ENCODE data around the gene CROCC2.

CROCC2 gene

DNA sequence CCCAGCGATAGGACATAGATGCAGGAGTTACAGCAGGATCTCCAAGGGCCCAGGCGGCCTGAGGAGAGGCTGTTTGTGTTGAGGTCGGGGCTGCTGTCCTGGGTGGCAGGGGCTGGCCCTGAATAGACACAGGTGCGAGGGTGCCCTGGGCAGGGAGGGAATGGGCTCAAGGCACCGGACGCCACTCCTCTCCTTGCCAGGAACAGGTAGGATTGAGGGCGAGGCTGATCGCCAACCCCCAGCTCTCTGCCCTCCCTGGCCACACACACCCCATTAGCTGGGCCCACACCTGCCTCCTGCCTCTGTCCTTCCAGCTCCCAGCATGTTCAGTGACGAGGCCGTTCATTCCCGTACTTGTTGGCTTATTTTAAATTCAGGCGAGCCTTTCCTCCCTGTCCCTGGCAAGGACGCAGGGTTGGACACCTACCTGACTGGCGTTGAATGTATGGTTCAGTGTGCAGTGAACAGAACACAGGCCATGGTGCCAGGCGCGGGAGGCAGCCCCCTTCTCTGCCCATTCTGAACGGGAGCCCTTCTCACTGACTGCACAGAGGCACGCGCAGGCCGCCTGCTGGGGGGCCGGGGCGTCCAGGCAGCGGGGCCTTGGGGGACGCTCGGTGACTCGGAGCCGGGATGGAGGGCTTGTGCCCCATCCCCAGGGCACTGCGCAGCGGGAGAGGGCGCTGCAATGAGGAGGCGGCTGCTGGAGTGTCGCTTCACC lies 51.0 kb downstream of the CROCC2 start:
- no peak for DNase-seq (ENCODE audit: low read depth)

DNA sequence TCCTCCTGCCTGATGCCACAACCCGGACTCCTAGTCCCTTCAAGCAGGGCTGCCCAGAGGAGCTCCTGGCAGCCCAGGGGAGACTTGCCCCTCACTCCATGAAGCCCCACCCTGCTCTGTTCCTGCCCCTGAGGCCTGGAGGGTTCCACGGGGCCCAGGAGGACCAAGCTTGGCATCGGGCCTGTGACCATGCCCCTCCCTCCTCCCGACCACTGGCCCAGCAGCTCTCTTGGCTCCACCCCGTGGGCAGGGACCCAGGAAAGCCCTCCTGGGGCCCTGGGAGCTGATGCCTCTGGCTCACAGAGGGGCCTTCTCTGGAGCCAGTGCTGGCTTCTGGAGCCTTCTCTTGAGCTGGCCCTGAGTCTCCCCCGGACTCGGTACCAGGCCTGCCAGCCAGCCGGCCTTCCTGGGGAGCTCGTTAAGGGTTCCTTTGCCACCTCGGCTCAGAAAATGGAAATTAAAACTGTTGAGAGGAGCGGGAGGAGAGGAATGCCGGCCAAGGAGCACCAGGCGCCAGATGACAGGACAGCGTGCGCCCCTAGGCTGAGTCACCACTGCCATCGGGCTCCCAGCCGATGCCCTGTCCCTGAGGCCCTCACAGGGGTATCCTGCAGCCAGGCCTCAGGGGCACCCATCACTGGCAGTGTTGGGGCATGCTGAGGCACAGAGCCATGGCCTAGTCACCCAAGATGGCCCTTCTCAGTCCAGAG lies 51.7 kb downstream of the CROCC2 start:
- no peak for DNase-seq (ENCODE audit: low read depth)

DNA sequence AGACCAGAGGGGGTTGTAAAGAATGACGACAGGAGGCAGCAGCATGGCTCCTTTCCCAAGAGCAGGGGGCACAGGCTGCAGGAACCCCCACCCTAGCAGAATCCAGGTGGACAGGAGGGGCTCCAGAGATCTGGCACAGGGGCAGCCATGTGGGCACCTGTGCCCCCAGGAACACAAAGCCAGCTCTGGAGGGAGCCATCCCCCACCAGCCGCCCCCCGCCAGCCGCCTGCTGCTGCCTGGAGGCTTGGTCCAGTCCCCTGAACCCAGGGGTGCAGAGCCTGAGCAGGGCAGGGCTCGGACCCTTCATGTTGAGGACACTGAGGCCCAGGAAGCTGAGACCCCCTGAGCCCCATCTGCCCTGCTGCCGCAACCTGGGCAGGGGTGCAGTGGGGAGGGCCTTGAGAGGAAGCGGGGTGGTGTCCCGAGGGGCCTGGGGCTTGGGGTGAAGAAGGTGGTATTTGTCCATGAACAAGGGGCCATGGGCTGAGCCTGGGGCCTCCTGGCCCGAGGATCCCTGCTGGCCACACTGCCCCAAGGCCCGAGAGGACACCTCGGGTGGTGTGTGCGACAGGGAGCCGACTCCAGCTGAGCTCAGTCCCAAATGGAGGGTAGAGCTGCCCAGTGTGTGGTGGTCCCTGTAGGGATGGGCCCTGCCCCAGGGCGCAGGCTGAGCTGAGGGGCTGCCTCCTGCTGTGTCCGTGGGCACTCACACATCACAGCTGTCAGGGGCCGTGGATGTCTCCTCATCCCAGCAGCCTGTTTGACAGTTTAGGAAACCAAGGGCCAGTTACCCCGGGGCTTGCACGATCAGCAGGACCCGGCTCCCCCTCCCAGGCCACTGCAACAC lies 52.5 kb downstream of the CROCC2 start:
- no peak for DNase-seq (ENCODE audit: low read depth)

DNA sequence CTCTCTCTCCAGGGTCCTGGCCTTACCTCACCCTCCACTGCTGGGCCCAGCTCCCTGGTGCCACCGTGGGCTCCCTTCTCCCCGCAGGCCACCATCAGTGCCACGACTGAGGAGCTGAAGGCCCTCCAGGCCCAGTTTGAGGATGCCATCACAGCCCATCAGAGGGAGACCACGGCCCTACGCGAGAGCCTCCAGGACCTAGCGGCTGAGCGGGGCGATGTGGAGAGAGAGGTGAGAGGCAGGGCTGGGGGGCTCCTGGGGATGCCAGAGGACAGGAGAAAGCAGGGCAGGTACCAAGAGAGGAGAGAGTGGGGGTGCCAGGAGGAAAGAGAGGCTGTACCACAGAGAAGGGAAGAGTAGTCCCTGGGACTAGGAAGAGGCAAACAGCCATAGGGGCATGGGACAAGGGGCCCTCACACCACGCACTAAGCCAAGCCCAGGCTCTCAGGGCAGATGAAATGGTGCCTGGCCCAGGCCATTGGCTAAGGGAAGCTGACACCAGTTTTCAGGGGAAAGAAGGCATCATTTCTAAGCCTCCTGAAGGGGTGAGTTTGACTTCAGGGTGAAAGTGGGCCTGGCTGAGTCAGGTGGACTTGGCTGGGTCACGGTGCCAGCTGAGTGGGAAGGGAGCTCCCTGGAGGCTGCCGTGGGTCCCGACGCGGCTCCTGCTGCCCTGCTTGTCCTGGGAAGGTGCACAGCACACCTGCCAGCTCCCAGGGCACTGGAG lies 53.2 kb downstream of the CROCC2 start:
- DNase-seq (ENCODE audit: low read depth): no peak

DNA sequence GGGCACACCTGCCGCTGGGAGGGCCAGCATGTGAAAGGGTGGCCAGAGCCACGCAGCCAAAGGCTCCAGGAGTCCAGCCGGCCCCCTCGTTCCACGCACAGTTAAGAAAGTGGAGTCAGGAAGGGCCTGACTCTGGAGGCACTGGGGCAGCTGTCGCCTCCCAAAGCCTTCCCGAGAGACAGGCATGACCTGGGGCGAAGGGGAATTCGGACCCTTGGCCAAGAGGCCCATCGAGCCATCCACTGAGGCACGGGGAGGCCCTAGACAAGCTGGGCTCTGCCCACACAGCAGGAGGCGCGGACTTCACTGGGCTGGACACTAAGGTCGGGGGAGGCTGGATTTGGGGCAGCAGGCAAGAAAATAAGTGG lies 53.8 kb downstream of the CROCC2 start:
- DNase-seq (ENCODE audit: low read depth): no peak

DNA sequence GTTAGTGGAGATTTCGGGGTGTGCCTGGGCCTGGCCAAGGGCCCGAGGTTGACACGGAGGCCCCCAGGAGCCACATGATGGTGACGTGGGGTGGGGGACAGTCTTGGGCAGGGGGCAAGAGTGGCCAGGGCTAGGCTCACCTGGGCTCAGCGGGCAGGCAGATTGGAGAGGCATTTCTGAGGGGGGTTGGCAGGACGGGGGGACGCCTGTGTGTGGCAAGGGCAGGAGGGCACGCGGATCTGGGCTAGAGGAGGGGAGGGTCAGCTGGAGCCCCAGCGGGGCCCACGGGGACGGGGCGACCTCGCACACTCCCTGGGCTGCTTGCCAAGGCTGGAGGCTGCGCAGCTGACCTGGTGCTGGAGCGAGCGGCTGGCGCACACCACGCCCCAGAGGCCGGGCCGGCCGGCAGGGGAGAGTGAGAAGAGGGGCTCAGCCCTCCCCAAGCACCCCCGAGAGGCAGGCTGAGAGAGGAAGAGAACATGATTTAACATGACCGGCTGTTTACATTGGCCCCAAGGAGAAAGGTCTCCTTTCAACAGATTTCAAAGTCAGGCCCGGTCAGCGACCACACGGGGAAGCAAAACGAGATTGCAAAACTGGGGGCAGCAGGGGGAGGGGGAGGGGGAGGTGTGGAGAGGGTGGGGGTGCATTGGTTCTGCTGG lies 54.3 kb downstream of the CROCC2 start:
- no peak for DNase-seq (ENCODE audit: low read depth)

DNA sequence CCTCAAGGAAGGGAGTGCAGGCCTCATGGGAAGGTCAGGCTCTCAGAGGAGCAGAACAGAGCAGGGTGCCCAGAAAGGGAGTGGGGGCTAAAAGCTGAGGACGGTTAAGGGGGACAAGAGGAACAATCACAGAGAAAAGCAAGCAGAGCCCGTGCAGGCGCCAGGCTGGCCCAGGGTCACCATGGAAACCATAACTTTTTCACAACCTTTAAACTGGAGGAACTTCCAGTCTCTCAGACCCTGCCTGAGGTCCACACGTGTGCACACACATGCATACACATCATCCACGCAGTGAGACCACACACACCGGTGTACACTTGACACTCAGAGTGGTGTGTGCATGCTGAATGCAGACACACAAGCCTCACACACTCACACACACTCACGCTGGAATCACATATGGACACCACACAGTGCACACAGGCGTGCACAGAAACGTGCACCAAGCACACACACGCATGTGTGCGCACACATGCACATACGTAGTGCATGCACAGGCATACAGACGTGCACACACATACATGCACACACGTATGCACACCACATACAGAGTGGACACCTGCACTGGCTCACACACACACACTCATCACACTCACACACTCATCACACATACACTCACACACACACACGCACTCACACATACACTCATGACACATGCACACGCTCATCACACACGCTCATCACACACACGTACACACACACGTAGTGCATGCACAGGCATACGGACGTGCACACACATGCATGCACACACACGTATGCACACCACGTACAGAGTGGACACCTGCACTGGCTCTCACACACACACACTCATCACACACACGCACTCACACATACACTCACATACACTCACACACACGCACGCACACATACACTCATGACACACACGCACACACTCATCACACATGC lies 55.1 kb downstream of the CROCC2 start:
- no peak for DNase-seq (ENCODE audit: low read depth)

DNA sequence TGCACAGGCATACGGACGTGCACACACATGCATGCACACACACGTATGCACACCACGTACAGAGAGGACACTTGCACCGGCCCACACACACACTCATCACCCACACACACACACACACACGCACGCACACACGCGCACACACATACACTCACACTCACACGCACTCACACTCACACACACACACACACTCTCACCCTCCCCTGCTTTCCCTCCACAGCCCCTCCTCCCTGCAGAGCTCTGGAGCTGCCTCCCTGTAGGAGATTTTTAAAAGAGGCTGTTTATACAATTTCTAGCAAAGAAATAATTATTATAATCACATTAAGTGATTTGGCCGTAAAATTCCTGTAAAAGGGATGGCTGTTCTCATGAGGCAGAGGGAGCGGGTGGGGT lies 55.8 kb downstream of the CROCC2 start:
- no peak for DNase-seq (ENCODE audit: low read depth)

DNA sequence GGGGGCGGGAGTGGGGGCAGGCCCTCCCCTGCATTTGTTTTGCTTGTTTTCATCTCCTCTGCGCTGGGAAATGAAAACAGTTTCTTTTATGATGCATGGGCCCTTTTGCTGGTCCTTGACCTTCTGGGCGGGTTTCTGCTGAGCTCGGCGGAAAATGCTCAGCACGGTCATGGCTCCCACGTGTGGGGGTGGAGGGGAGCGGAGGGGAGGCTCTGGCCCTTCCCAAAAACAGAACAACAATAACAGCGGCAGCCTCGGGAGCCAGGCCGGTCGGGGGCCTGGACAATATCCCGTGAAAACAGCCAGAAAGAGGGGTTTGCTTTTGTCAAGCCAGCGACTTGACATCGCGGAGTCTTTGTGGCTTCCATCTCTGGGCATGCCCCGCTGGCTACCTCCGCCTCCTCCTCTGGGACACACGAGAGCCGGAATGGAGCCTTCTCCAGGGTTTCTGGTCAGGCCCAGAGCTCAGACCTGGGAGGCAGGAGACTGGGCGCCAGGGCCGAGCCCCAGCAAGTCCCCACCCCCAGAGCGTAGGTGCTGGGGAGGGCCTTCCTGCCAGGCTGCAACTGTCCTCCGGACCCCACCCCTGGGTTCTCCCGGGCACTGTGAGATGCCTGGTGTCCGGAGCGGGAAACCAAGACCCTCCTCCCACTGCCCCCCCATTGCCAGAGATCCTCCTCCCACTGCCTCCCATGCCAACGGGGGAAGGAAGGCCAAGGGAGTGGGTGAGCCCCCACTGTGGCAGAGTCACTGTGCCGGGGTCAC lies 56.3 kb downstream of the CROCC2 start:
- DNase-seq (ENCODE audit: low read depth): no peak

DNA sequence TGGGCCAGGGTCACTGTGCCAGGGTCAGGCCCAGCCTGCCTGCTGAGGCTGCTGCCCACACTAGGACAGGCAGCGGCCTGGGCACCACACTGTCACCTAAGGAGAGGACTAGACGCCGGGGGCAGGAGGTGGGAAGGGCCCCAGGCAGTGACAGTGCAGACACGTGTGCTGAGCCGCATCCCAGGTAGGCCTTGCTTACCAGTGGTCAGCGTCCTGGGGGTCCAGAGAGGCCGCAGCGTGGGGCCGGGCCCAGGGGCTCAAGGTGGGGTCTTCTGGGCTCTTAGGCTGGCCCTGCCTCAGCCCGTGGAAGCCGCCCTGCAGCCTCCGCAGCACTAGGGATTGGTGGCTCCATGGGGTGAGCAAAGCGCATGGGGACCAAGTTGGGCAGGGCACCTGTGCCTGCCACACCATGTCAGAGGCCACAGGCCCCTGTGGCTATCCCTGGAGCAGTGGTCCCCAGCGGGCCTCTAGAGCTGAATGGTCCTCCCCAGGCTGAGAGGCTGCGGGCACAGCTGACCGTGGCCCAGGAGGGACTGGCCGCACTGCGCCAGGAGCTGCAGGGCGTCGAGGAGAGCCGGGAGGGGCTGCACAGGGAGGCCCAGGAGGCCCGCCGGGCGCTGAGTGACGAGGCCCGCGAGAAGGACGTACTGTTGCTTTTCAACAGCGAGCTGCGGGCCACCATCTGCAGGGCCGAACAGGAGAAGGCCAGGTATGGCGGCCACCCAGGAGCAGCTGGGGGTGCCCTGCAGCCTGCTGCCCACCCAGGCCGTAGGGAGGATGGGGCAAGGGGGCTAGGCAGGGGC lies 57.1 kb downstream of the CROCC2 start:
- no peak for DNase-seq (ENCODE audit: low read depth)

DNA sequence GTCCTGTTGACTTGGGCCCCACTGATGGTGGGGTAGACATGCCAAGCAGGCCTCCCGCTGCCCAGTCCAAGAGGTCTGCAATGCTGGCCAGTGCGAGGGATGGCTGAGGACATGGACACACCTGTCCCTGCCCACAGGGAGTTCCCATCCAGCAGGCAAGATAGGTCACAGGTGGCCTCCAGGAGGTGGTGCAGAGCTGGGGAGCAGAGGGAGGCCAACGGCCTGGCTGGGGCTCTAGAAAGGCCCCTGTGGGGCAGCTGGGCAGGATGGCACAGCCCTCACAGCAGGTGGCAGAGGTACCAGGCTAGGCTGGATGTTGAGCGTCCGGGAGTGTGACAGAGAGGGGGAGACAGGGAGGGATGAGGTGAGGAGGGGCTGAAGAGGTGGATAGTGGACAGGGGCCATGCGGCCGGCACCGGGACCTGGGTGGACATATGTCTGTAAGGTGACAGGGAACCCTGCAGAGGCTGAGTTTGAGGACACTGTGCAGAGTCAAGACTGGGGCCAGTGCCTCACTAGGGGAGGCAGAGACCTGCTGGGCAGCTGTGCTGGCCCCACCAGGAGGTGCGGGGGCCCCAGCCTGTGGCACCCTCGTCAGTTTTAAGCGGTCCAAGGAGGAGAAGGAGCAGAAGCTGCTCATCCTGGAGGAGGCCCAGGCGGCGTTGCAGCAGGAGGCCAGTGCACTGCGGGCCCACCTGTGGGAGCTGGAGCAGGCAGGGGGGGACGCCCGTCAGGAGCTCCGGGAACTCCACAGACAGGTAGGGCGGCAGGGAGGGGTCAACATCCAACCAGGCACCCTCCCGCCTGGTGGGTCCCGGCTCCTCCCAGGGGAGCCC lies 58.0 kb downstream of the CROCC2 start:
- DNase-seq (ENCODE audit: low read depth): no peak

DNA sequence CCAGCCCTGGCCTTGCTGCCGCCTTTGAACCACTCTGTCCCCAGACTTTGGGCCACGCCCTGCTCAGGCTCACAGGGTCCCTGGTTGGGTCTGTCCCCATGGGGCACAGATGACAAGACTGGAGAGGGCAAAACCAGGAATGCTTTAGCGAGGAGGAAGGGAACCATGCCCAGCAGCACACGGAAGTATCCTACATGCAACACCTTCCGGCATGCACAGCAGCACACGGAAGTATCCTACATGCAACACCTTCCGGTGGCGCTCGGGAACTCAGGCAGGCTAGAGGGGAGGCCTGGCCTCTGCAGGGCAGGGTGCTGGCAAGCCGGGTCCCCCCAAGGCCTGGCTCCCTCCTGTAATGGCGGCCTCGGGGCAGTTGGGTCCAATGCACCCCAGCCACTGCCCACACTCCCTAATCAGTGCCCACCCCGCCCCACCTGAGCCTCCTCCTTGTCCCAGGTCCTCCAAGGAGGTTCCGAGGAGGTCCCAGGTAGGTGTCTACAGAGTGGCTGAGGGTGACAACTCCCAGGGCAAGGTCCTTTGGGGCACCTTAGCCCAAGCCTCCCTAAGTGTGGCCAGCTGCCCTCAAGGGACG lies 58.7 kb downstream of the CROCC2 start:
- DNase-seq (ENCODE audit: low read depth): no peak

DNA sequence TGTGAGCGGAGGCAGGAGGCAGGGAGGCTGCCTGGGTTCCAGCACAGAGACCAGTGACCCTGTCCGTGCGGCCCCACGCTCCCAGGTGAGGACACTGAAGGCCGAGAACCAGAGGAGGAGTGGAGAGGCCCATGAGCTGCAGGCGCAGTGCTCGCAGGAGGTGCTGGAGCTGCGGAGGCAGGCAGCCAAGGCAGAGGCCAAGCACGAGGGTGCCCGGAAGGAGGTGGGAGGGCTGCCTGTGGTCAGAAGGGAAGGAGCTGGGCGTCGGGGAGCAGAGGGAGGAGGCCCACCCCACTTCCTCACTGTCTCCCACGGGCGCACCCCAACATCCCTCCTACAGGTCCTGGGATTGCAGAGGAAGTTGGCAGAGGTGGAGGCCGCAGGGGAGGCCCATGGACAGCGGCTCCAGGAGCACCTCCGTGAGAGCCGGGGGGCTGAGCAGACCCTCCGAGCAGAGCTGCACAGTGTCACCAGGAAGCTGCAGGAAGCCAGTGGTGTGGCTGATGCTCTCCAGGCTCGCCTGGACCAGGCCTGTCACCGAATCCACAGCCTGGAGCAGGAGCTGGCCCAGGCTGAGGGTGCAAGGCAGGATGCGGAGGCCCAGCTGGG lies 59.3 kb downstream of the CROCC2 start:
- no peak for DNase-seq (ENCODE audit: low read depth)

DNA sequence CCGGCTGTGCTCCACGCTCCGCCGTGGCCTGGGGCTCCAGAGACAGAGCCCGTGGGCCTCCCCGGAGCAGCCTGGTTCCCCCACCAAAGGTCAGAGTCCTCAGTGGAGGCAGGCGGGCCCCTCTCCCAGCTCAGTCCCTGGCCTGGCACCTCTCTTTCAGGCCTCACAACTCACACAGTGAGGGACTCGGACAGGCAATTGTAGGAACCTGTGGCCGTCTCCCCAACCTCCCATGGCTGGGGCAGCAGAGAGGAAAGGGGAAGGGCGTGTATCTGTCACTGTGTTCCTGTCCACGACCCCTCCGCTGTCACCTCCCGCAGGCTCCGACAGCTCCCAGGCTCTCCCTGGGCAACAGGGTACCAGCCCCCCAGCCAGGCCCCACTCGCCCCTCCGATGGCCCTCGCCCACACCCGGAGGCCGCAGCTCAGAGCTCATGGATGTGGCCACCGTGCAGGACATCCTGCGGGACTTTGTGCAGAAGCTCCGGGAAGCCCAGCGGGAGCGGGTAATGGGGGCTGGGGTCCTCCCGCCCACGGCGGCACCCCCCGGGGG lies 59.8 kb downstream of the CROCC2 start:
- no peak for DNase-seq (ENCODE audit: low read depth)

DNA sequence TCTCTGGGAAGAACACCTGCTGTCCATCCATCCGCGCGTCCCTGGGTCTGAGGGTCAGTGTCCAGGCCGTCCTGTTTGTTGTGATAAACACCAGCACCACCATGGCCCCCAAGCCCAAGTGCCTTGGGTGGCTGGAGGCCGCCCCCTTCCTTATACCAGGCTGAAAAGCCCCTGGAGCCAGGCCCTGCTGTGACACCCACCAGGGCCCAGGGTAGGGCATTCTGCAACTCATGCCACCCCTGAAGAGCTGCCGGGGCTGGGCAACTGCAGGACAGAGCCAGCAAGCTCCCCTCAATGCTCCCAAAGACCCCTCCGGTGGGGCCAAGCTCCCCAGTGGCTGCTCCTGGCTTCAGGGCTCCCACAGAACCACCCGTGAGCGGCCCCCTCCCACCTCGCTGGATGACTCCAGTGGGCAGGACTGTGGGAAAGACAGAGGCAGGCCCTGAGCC lies 60.3 kb downstream of the CROCC2 start:
- DNase-seq (ENCODE audit: low read depth): no peak

DNA sequence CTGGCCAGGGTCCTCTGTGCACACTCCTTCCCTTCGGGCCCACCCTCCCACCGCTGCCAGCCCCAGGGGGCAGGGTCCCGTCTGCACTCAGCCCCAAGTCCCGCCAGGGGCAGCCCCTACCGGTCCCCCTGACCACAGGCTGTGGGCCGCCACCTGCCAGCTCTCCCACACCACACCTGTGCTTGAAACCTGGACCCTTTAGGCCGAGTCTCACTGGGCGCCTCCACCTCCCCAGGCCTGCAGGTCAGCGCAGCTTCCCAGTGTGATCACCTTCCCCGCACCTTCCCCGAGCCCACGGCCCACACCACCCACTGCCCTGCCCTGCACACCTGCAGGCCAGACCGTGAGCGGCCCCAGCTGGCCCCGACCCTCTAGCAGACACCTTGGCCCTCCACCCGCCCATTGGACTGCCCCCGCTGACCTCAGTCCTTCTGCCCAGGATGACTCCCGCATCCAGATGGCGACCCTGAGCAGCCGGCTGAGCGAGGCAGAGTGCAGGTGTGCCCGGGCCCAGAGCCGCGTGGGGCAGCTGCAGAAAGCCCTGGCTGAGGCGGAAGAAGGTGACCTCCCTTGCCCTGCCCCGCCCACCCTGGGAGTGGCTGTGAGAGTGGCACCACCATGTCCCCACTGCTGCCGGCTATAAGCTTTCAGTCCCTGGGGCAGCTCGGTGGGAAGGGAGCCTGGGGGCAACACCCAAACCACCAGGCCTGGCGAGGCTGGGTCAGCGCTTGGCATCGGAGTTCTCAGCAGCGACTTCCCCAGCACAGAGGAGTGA lies 61.0 kb downstream of the CROCC2 start:
- no peak for DNase-seq (ENCODE audit: low read depth)
